GM18951 (cell line): Measurements from ENCODE around the gene ASL.
"Not testable (repeated sequence)": the region's sequence is repeated elsewhere in the genome, so short reads cannot be mapped to it uniquely, and the experiment has no call there.

ENCODE experiments used
- POLR2A ChIP-seq: IDR thresholded peaks from 4 replicates; pipeline ENCODE4 v1.6.1; 2011; ENCODE audit warnings: mild to moderate bottlenecking; ENCODE audit not compliant: insufficient read length, insufficient read depth; ENCODE audit errors: extremely low read depth
- in situ Hi-C: fragments of 300-500 bp; cut with MboI; formaldehyde crosslinking; loops from one replicate; pipeline ENCODE4 v1.12.0; 2022; ENCODE audit warnings: low sequenced_read_pairs, mixed read lengths, inconsistent platforms; ENCODE audit not compliant: unreplicated experiment

Gene ASL

GRCh38 chr7:66118603-66119002 is 43.0 kb downstream of the ASL start:
- TF ChIP-seq POLR2A: no peak
- in situ Hi-C loops: no loop called here

DNA sequence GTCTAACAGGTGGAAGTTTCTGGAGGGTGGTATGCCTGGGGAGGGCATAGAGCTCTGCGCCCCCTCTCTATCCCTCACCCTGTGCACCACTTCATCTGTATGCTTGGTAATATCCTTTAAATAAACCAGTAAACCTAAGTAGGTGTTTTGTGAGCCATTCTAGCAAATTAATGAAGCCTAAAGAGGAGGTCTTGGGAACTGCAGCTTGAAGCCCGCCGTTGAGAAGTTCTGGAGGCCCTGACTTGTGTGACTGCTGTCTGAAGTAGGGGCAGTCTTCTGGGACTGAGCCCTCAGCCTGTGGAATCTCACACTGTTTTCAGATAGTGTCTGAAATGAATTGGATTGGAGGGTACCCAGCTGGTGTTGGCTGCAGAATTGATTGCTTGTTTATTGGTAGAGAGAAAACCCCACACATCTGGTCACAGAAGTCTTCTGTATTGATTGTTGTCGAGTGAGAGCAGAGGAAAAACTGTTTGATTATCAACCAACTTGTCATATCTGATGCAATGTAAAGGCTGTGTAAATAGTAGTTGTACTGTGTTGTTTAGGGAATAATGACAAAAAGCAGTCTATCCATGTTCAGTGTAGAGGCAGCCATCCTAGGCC is 43.7 kb downstream of the ASL start:
- no peak for TF ChIP-seq POLR2A
- in situ Hi-C loops: no loop called here

DNA sequence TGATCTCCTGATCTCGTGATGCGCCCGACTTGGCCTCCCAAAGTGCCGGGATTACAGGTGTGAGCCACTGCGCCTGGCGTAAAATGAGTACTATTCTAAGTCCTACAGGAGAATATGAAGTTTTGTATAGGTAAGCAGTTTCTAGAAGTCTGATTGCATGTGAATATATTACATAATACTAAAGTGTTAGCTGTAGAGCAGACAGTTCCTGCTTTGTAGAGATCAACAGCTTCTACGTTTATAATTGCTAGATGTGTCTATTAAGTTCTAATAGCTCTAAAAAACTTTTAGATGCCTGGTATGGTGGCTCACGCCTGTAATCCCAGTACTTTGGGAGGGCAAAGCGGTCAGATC is 47.5 kb downstream of the ASL start:
- in situ Hi-C loops: no loop called here
- TF ChIP-seq POLR2A: no peak

DNA sequence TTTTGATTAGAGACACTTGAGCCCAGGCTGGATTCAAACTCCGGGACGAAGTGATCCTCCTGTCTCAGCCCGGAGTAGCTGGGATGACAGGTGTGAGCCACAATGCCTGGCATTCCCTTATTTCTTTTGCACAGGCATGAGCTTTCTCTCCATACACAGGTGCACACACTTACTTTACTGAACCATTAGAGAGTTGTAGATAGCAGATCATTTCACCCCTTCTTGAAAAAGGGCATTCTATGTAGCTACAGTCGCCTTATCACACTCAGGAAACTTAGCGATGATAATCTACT is 48.9 kb downstream of the ASL start:
- in situ Hi-C loops: not testable (repeated sequence)

- TF ChIP-seq POLR2A: no peak
- in situ Hi-C loops: no loop called here
Observed at GRCh38 chr7:66125052-66125694, 49.6 kb downstream of the ASL start.

DNA sequence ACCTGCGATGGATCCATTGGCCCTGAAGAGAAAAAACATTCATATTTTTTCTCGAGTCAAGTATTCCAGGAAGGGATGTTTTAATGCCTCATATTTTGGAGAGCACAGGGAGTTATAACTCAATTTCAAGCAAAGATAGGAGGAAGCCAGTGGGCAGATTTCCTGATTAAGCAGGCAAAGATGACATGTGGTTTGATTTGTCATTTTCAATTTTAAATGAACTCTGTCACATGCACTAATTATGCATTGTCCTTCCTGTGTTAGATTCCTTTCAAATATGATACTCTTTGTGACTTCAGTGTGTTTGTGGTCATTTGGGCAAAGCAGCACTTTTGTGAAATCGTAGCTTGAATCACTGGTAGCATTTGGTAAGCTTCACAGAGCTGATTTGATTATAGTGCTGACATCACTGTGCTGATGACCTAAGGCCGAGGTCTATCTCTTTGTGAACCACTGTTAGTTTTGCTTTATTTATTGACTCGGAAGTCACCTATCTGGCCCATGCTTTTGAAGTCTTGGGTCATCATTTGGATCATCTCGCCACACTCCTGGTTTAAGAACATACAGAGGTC is 50.2 kb downstream of the ASL start:
- in situ Hi-C loops: not testable (repeated sequence)

GRCh38 chr7:66127172-66127571 is 51.6 kb downstream of the ASL start:
- in situ Hi-C loops: not testable (repeated sequence)

DNA sequence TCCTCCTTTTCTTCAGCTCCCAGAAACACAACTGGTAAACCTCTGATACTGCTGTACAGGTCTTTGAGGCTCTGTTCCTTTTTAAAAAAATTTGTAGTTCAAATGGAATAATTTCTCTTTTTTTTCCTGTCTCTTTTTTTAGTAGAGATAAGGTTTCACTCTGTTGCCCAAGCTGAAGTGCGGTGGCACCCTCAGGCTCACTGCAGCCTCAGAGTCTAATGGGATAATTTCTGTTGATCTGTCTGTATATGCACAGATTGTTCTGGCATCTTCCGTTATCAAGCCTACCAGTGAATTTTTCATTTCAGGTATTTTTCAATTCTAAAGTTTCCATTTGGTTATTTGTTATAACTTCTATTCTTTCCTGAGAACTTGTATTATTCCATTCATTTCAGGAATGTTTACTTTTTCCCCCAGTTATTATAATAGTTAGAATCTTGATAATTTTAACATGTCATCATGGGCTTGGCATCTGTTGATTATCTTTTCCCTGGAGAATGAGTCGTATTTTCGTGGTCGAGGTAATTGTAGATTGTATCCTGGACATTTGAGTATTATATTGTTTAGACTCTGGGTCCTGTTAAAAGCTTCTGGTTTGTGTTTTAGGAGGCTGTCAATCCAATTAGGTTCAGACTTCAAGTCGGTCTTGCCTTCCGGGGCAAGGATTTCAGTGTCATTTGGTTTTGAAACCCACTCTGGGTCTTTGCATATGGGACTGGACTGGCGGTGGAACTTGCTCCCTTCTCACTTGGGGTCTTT is 63.6 kb downstream of the ASL start:
- in situ Hi-C loops: no loop called here

GRCh38 chr7:66140924-66141323 is 65.3 kb downstream of the ASL start:
- in situ Hi-C loops: no loop called here
- no peak for TF ChIP-seq POLR2A

More for the DNA sequence above, 63.6 kb downstream of the ASL start:
- no peak for TF ChIP-seq POLR2A

DNA sequence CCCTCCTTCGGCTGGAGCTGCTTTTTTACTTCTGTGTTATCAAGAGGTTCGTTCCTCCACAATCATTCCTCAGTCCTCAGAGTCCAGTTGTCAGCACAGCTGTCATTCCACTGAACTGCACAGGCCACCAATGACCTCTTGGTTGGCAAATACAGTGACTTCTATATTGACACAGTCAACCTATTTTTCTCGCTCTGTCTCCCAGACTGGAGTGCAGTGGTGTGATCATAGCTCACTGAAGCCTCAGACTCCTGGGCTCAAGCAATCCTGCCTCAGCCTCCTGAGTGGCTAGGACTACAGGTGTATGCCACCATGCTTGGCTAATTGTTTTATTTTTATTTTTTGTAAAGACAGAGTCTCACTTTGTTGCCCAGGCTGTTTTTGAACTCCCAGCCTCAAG is 66.7 kb downstream of the ASL start:
- in situ Hi-C loops: no loop called here
- no peak for TF ChIP-seq POLR2A

- in situ Hi-C loops: no loop called here
Observed at GRCh38 chr7:66142996-66143395, 67.4 kb downstream of the ASL start.

More at GRCh38 chr7:66142996-66143395, 67.4 kb downstream of the ASL start:
- no peak for TF ChIP-seq POLR2A
